Measurements from ENCODE around the gene IL12B.
"Not testable (repeated sequence)": the region's sequence is repeated elsewhere in the genome, so short reads cannot be mapped to it uniquely, and the experiment has no call there.

The IL12B gene

DNA sequence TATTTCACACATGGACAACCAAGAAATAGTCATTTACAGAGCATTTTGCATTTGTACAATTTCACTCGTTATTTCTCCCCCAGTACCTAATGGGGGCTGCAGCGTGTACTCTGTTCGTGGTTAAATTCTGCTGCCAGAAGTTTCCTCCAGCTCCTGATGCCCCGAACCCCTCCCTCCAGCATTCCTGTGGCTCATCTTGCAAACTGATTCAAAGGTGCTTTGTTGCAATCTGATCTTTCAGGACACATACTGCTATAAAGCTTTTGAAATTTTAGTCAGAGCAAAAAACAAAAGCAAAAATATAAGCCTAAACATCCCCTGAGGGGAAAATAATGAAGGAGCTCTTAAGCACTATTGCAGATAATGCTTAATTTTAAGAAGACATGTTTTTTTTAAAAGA, 39.5 kb downstream of the IL12B start:
- DNase-seq (ENCODE audit: low read depth), result no peak

DNA sequence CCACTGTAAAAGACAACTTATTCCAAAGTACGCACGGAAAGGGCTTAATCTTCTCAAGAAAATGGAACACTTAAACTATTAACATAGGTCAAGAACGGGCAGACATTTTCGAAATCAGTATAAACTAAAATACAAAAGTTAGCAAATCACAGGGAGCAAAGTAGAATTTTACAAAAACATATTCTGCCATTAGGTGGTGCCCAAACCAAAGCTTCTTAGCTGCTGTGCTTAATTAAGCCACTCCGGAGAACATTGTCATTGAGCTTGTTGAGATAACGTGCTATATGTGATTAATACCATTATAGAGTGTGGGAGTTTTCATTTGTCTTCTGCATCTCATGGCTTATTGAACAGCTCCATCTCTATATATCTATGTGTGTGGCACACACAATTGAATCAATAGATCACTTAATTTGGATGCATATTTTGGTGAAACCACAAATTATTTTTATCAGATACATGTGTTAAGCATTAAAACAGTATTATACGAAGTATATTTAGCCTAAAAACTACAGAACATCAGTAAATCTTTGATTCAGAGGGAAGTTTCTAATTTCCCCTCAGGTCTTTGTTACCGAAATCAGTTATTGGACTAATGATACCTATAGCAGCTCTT, 43.8 kb downstream of the IL12B start:
- DNase-seq (ENCODE audit: low read depth), result no peak

DNA sequence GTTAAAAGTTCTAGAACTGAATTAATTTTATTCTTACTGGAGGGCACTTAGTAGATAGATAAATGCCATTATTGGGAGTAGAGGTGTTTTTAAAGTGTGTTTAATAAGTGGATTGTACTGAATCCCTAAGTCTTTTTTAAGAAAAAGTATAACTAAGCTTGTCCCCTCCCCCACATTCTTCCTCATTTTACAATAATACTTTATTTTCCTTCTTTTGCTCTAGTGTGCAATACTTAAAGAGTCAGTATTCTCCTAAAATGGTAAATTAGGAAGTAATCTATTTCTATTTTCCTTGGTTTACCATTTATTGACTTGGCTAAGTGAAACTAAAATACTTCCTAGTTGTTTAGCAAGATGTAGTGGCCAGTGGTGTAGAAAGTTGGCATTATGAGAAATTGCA, 55.6 kb downstream of the IL12B start:
- DNase-seq (ENCODE audit: low read depth), result no peak

DNA sequence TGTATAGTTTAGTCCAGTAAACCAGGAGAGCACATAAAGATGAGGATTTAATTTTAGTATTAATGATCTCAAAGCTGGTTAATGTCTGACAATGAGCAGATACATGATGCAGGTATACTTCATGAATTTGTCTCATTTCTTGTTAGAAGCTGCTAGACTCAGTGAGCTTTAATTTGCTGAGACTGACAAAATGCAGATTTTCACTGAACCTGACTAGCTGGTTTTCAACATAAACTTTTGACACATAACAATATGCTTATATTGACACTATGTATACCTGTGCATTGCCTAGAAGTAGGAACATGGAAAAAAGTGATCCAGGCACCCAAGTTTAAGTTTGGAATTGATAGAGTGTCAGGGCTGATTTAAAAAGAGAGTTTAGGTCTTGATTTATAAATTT, 56.4 kb downstream of the IL12B start:
- DNase-seq (ENCODE audit: low read depth), result no peak

DNA sequence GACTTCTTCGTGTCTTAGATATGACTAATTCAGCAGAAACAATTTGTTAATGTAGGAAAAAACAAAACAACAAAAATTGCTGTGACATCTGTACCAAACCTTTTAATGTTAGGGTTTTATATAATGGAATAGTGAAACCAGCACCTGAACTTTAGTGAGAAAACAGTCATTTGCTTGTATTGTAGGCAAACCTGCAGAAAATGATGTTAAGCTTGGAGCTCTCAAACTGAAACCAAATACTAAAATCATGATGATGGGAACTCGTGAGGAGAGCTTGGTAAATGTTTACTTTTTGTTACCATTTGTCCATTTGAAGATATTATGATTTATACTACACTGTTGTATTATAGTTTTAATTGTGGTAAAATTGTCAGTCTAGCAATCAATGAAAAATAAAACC, 60.6 kb downstream of the IL12B start:
- DNase-seq (ENCODE audit: low read depth), result no peak

DNA sequence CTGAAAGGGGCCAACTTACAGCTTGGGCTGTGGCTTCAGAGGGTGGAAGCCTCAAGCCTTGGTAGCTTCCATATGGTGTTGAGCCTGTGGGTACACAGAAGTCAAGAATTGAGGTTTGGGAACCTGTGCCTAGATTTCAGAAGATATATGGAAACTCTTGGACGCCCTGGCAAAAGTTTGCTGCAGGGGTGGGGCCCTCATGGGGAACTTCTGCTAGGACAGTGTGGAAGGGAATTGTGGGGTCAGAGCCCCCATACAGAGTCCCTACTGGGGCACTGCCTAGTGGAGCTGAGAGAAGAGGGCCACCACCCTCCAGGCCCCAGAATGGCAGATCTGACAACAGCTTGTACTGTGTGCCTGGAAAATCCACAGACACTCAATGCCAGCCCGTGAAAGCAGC, 63.5 kb downstream of the IL12B start:
- not testable (repeated sequence) for DNase-seq (ENCODE audit: low read depth)
